Subcutaneous abdominal adipose tissue (tissue), 5 donors: ENCODE data around the gene KCNJ16.

ENCODE experiments used
- H3K27ac ChIP-seq: one replicate; pipeline ENCODE4 v1.7.0; 2013; ENCODE audit warnings: low read depth, mild to moderate bottlenecking, inconsistent platforms, low read length, moderate library complexity
- H3K27me3 ChIP-seq, 5 donors: one replicate each; pipeline ENCODE4 v1.7.0; 2013; ENCODE audit warnings: low read length in 5 of 5, inconsistent platforms in 1 of 5; ENCODE audit not compliant: control insufficient read depth in 5 of 5, insufficient read depth in 4 of 5
- H3K36me3 ChIP-seq, 5 donors: one replicate each; pipeline ENCODE4 v1.7.0; 2013; ENCODE audit warnings: low read length in 5 of 5; ENCODE audit not compliant: control insufficient read depth in 5 of 5, insufficient read depth in 5 of 5
- H3K4me1 ChIP-seq, 5 donors: one replicate each; pipeline ENCODE4 v1.7.0; 2013; ENCODE audit warnings: low read length in 5 of 5, mild to moderate bottlenecking in 3 of 5, moderate library complexity in 1 of 5; ENCODE audit not compliant: control insufficient read depth in 5 of 5, insufficient read depth in 5 of 5
- H3K4me3 ChIP-seq, 5 donors: one replicate each; pipeline ENCODE4 v1.7.0; 2013; ENCODE audit warnings: low read length in 5 of 5, low read depth in 1 of 5
- H3K9ac ChIP-seq, 5 donors: one replicate each; pipeline ENCODE4 v1.7.0; 2013; ENCODE audit warnings: low read length in 5 of 5, mild to moderate bottlenecking in 4 of 5, moderate library complexity in 3 of 5
- H3K9me3 ChIP-seq, 5 donors: one replicate each; pipeline ENCODE4 v1.7.0; 2013; ENCODE audit warnings: low read length in 5 of 5; ENCODE audit not compliant: control insufficient read depth in 5 of 5
- donor health status: healthy.
- donor health status: healthy.
- donor health status: healthy.
- donor health status: healthy.
- donor health status: healthy.

KCNJ16 gene

DNA sequence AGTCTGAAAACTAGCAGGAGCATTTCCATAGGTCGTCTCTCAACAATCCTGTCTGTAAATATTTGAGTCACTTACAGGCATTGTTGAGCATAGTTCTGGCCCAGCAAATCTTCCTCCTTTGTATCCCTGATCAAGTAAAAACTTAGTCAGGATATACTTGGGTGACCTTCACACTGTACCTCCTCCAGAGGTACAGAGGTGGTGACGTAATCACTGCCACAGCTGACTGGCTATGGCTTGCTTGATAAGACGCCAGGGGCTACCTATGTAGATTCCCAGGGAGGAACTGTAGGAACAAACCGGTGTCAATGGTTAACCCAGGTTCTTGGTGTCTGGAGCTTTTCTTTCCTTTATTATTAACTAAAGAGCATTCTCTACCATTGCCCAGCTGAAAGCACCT lies at the start of gene KCNJ16:
Gene KCNJ16, plus strand, starts transcription at position 270 of the 400 bp plus-strand sequence. CDS start 56,863 bp downstream, outside the sequence.
- H3K4me1 ChIP-seq, result peaks cover 0 to 14% (median 3%) of the 10 kb centered on the region in 5 donors
- no peaks in the 10 kb centered on the region for H3K36me3 ChIP-seq
- no peak within 1 kb of the TSS for H3K9ac ChIP-seq
- no peak within 1 kb of the TSS for H3K27ac ChIP-seq
- H3K9me3 ChIP-seq, result no peaks in the 10 kb centered on the region
- no peak within 1 kb of the TSS for H3K4me3 ChIP-seq
- no peaks in the 10 kb centered on the region for H3K27me3 ChIP-seq

DNA sequence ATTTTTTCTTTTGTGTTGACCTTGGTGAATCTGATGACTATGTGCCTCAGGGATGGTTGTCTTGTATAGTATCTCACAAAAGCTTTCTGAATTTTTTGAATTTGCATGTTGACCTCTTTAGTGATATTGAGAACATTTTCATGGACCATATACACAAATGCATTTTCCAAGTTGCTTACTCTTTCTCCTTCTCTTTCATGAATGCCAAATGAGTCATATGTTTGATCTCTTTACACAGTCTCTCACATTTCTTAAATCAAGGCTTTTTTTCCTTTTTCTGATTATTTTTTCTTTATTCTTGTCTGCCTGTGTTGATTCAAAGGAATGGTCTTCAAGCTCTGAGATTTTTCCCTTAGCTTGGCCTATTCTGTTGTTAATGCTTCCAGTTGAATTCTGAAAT lies 46.6 kb upstream of the KCNJ16 start:
- Histone ChIP-seq H3K9me3 (peaks cover 0 to 7% (median 0%) of the 10 kb centered on the region in 5 donors), H3K4me3 (no peak overlapping the region), H3K27me3 (no peaks in the 10 kb centered on the region), H3K36me3 (no peaks in the 10 kb centered on the region), H3K4me1 (peaks cover 0 to 8% (median 5%) of the 10 kb centered on the region in 5 donors), H3K27ac (no peak overlapping the region), H3K9ac (no peak overlapping the region)

DNA sequence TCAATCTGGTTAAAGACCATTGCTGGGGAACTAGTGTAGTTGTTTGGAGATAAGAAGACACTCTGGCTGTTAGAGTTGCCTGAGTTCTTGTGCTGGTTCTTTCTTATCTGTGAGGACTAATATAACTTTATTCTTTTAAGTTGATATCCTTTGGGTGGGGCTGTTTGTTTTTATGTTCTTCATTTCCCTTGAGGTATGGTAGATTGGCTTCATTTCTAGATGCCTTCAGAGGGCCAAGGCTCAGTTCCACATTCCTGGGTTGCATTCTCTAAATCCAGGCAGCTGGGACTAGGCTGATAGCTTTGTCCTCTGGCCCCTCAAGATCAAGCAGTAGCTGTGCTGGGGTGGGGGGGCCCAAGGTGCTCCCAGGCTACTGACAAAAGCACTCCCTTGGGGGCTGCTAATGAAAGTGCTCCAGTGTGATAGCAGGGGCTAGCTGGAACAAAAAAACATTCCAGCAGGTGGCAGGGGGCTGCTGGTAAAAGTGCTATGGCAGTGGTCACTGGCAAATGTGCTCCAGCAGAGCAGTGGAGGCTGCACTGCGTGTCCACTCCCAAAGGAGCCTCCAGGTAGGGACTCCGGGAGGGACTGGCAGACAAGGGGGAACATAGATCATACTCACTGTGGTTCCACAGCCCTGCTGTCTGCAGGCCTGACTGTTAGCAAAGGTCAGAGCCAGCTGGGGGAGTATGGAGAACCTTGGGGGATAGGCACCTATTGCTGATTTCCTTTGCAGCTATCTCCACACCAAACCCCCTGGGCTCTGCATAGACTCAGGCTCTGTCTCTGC lies 45.9 kb upstream of the KCNJ16 start:
- Histone ChIP-seq H3K27ac (no peak overlapping the region), H3K9me3 (peaks cover 0 to 7% (median 0%) of the 10 kb centered on the region in 5 donors), H3K27me3 (no peaks in the 10 kb centered on the region), H3K36me3 (no peaks in the 10 kb centered on the region), H3K9ac (no peak overlapping the region), H3K4me1 (peaks cover 0 to 8% (median 5%) of the 10 kb centered on the region in 5 donors), H3K4me3 (peak overlapping the region in 1 of 5 donors; percentile 5)

DNA sequence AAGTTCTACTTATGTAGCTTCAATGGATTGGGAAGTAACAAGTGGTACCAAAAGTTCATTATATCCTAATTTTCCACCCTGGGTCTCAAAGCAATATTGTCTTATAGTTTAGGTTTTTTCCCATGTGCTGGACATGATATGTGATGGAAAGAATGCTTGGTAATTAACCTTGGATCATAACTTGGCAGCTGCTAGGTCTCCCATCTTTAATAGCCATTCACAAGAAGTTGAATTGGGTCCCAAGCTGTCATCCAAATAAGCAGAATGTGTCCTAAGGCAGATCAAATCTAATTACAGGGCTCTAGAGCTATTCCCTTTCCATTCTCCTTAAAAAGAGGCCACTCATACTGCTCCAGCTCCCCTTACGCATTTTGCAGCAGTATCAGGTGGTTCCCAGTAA lies 44.7 kb upstream of the KCNJ16 start:
- no peak overlapping the region for H3K9ac ChIP-seq
- H3K27ac ChIP-seq, result no peak overlapping the region
- H3K4me3 ChIP-seq, result no peak overlapping the region
- peaks cover 0 to 8% (median 5%) of the 10 kb centered on the region in 5 donors for H3K4me1 ChIP-seq
- H3K36me3 ChIP-seq, result no peaks in the 10 kb centered on the region
- H3K27me3 ChIP-seq, result no peaks in the 10 kb centered on the region
- peaks cover 0 to 7% (median 0%) of the 10 kb centered on the region in 5 donors for H3K9me3 ChIP-seq

DNA sequence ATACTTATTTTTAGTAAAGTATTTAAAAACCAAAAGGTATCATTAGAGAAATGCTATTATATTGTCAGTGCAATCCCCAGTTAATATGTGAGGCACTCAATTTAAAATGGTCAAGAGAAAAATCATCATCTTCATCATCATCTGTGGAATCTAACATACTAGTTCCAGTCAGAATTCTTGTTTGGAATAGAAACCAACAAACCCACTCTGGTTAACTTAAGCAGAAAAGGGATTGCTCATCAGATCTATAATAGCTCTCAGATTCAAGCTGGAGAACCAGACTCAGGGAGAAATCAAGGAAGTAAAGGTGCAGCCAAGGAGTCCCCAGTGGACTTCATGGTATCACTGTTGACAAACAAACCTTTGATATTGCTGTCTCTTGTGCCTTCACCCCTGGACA lies 43.7 kb upstream of the KCNJ16 start:
- H3K4me3 ChIP-seq, result no peak overlapping the region
- H3K4me1 ChIP-seq, result peaks cover 0 to 8% (median 5%) of the 10 kb centered on the region in 5 donors
- H3K27me3 ChIP-seq, result no peaks in the 10 kb centered on the region
- H3K9me3 ChIP-seq, result peaks cover 0 to 7% (median 0%) of the 10 kb centered on the region in 5 donors
- H3K36me3 ChIP-seq, result no peaks in the 10 kb centered on the region
- no peak overlapping the region for H3K27ac ChIP-seq
- H3K9ac ChIP-seq, result no peak overlapping the region

DNA sequence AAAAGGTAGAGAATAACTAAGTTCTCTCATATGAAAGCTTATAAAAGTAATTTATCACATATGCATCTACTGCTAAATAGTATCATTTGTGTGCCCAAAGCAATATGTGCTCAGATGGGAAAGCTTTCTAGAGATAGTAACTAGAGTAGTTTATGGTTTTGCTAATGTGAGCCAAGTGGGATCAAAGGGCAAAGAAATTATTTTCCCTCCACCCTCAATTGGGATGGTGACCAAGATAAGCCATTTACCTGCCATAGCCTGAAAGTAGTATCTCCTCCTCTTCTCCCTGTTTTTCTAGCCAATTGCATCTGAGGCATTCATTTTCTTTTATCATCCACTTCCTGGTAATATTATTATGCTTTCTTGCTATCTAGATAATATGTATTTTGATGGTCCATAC lies 41.9 kb upstream of the KCNJ16 start:
- Histone ChIP-seq H3K36me3 (no peaks in the 10 kb centered on the region), H3K27me3 (no peaks in the 10 kb centered on the region), H3K9ac (no peak overlapping the region), H3K9me3 (no peaks in the 10 kb centered on the region), H3K27ac (no peak overlapping the region), H3K4me1 (peaks cover 0 to 8% (median 5%) of the 10 kb centered on the region in 5 donors), H3K4me3 (no peak overlapping the region)

DNA sequence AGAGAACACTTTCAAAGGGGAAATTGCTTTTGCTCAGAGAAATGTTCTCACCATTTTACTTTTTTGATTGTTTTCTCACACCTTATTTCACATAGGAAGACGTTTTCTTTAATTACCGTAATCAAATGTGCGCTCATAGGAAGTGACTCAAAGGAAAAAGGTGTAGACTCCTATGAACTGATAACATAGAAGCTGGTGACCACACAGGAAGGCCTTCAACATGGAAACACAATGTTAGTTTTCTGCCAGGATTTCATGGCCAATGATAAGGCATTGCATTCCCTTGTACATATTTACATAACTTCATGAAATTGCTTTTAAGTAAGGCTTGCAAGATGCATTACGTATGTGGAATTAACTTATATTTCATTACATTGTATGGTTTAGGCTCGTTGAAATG lies 40.9 kb upstream of the KCNJ16 start:
- H3K4me3 ChIP-seq, result no peak overlapping the region
- H3K36me3 ChIP-seq, result no peaks in the 10 kb centered on the region
- no peak overlapping the region for H3K27ac ChIP-seq
- H3K27me3 ChIP-seq, result no peaks in the 10 kb centered on the region
- H3K4me1 ChIP-seq, result peaks cover 0 to 5% (median 3%) of the 10 kb centered on the region in 5 donors
- no peak overlapping the region for H3K9ac ChIP-seq
- H3K9me3 ChIP-seq, result no peaks in the 10 kb centered on the region

DNA sequence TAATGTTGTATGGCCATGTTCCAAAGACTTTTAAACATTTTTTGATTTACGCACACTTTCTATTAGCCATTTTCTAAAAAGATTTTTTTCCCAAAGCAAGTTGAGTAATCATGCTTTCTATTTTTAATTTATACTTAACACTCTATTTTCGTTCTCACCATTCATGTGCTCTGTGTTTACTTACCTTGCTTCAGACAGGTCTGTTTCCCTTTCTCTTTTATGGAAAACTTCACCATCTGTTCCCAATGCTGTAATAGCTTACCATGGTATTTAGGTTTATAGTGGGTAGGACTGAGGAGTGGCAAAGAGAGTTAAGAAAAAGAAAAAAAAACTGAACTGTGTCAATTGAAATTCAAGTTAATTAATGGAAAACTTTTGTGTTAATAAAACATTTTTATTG lies 37.5 kb upstream of the KCNJ16 start:
- no peak overlapping the region for H3K4me3 ChIP-seq

DNA sequence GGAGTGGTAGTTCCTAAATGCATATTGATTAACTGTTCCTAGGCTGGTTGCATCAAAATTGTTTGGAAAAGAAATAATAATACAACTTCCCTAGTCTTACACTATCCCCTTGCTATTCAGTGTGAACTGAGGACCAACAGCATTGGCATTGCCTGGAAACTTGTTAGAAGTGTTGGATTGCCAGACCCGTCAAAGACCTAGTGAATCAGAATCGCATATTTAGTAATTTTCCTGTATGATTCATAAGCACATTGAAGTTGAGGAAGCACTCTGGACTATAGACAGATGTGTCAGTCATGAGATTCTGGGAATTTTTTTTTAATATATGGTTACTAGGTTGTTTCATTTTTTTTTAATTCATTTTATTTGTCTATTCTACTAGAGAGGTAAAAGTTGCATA lies 34.7 kb upstream of the KCNJ16 start:
- no peak overlapping the region for H3K4me3 ChIP-seq
- H3K9me3 ChIP-seq, result no peaks in the 10 kb centered on the region
- no peak overlapping the region for H3K27ac ChIP-seq
- H3K9ac ChIP-seq, result no peak overlapping the region
- H3K36me3 ChIP-seq, result no peaks in the 10 kb centered on the region
- H3K4me1 ChIP-seq, result peaks cover 0 to 8% (median 0%) of the 10 kb centered on the region in 5 donors
- H3K27me3 ChIP-seq, result no peaks in the 10 kb centered on the region

More for the DNA sequence above, 37.5 kb upstream of the KCNJ16 start:
- Histone ChIP-seq H3K9me3 (no peaks in the 10 kb centered on the region), H3K36me3 (no peaks in the 10 kb centered on the region), H3K27me3 (no peaks in the 10 kb centered on the region), H3K9ac (no peak overlapping the region), H3K27ac (no peak overlapping the region), H3K4me1 (no peaks in the 10 kb centered on the region)

DNA sequence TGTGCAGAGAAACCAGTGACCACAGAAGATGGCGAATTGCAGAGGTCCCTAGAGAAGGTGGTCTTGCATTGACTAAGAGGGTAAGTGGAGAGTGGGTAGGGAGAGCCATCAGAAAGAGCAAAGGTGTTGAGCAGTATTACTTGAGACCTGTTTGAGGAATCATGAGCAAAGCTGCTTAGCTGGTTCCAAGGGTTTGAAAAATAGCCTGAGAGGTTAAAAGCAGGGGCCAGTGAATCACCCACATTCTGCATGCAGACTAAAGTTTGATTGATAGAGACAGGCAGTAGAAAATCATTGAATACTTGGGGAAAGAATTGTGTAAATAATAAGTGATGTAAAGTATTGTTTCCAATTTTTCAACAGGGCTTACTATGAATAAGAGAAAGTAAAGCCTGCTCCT lies 34.0 kb upstream of the KCNJ16 start:
- Histone ChIP-seq H3K9ac (no peak overlapping the region), H3K4me1 (peaks cover 0 to 8% (median 0%) of the 10 kb centered on the region in 5 donors), H3K36me3 (no peaks in the 10 kb centered on the region), H3K9me3 (no peaks in the 10 kb centered on the region), H3K4me3 (no peak overlapping the region), H3K27ac (no peak overlapping the region), H3K27me3 (no peaks in the 10 kb centered on the region)
